ENCODE data around the gene OCRL. TPM values are rescaled to one million over a fixed set of nuclear protein-coding genes. Genes with fewer than 3 reads are reported as not detected.

The OCRL gene
- total RNA-seq, 1 experiment from 2014 or later = 24.2 TPM

GRCh38 chrX:129522184-129523078 lies 17.6 kb upstream of the OCRL start:
- H3K36me3 ChIP-seq (ENCODE audit: control insufficient read depth, insufficient read depth, low read length) = no peaks in the 10 kb centered on the region
- Mint-ChIP-seq H3K27me3 (ENCODE audit: insufficient read depth, unreplicated experiment) (no peaks in the 10 kb centered on the region), H3K4me3 (ENCODE audit: unreplicated experiment) (peak overlapping the region; percentile 88), H3K9me3 (ENCODE audit: unreplicated experiment) (no peaks in the 10 kb centered on the region), H3K27ac (ENCODE audit: unreplicated experiment) (peak overlapping the region; percentile 59), H3K4me1 (ENCODE audit: low read depth, unreplicated experiment) (no peaks in the 10 kb centered on the region), H3K36me3 (ENCODE audit: insufficient read depth, unreplicated experiment) (peaks cover 5% of the 10 kb centered on the region)
- no TSS peak for BruUV-seq (replicated peaks)
- peak; percentile 59 to 69 for DNase-seq
- POLR2A ChIA-PET = interaction anchor here (0.6 kb wide), 1 partner anchor 324 kb away, joined by 3 read pairs; no protein-coding TSS in a partner anchor
- intact Hi-C loops (cut with micrococcal nuclease; ENCODE audit: unreplicated experiment) = no loop called here
- no peaks in the 10 kb centered on the region for H3K4me1 ChIP-seq
- peak in 1 of 2 experiments; percentile 31 for TF ChIP-seq CTCF (IDR thresholded peaks at IDR 0.05; ENCODE audit: insufficient read depth in 1 of 2, low read depth in 1 of 2, low read length in 1 of 2, severe bottlenecking in 1 of 2, unreplicated experiment in 1 of 2)
- CTCF ChIA-PET = interaction anchor here (0.7 kb wide), 1 partner anchor 12 kb away, joined by 3 read pairs; no protein-coding TSS in a partner anchor
- H3K27me3 ChIP-seq (replicated peaks; ENCODE audit: control insufficient read depth, insufficient read depth, low read length) = no peaks in the 10 kb centered on the region
- peak overlapping the region; percentile 81 for H3K4me3 ChIP-seq (ENCODE audit: low read depth, low read length)
- no peaks in the 10 kb centered on the region for H3K9me3 ChIP-seq

DNA sequence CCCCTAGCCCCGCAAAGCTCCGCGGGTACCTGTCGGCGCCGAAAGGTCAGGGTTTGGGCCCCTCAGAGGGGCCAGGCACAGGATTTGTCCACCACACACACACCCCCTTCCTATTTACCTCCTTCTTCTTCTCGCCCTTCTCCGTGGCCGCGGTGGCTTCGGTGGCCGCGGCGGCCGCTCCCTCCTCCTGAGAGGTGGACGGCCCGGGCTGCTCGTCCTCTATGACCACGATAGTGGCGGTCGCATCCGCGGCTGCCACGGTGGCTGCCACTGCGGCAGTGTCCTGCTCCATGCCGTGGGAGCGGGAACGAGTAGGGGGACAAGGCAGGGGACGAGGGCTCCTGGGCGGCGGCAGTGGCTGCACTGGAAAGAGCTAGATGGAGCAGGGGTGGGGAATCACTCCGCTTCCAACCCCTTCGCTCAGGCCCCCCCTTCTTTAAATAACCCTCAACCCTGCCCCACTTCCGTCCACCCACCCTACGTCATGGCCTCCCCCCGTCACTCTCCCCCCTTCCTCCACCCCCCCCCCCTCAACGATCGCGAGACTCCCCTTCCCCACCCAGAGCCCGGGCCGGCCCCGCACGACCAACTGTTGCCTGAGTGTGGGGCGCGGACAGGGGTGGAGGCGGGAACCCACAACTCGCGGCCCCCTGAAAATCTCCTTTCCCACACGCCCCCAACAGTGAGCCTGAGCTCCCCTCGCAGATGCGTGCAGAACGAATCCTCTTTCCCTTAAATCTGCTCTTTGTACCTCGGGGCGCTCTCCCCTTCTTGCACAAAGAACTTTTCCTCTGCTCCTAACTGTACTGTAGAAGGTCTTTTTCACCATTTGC lies 16.8 kb upstream of the OCRL start, which contains the start of gene SMARCA1:
Gene SMARCA1, minus strand, starts transcription at position 412 of the 833 bp plus-strand sequence. Its CDS starts 120 bp downstream, at position 292.
- H3K27me3 Mint-ChIP-seq (ENCODE audit: insufficient read depth, unreplicated experiment) = no peaks in the 10 kb centered on the region
- BruUV-seq (replicated peaks) = no TSS peak
- TF ChIP-seq CTCF (IDR thresholded peaks at IDR 0.05; ENCODE audit: insufficient read depth in 1 of 2, low read depth in 1 of 2, low read length in 1 of 2, severe bottlenecking in 1 of 2, unreplicated experiment in 1 of 2) = no peak
- H3K36me3 Mint-ChIP-seq (ENCODE audit: insufficient read depth, unreplicated experiment) = peaks cover 5% of the 10 kb centered on the region
- no peaks in the 10 kb centered on the region for H3K4me1 ChIP-seq
- no peaks in the 10 kb centered on the region for H3K9me3 ChIP-seq
- peak within 1 kb of the TSS; percentile 88 for H3K4me3 Mint-ChIP-seq (ENCODE audit: unreplicated experiment)
- peak within 1 kb of the TSS; percentile 81 for H3K4me3 ChIP-seq (ENCODE audit: low read depth, low read length)
- ChIA-PET POLR2A (no interaction called here), CTCF (no interaction called here)
- no peaks in the 10 kb centered on the region for H3K4me1 Mint-ChIP-seq (ENCODE audit: low read depth, unreplicated experiment)
- no peaks in the 10 kb centered on the region for H3K9me3 Mint-ChIP-seq (ENCODE audit: unreplicated experiment)
- peak within 1 kb of the TSS; percentile 59 for H3K27ac Mint-ChIP-seq (ENCODE audit: unreplicated experiment)
- peak; percentile 39 to 53 for DNase-seq
- H3K27me3 ChIP-seq (replicated peaks; ENCODE audit: control insufficient read depth, insufficient read depth, low read length) = no peaks in the 10 kb centered on the region
- no peaks in the 10 kb centered on the region for H3K36me3 ChIP-seq (ENCODE audit: control insufficient read depth, insufficient read depth, low read length)
- intact Hi-C loops (cut with micrococcal nuclease; ENCODE audit: unreplicated experiment) = no loop called here

DNA sequence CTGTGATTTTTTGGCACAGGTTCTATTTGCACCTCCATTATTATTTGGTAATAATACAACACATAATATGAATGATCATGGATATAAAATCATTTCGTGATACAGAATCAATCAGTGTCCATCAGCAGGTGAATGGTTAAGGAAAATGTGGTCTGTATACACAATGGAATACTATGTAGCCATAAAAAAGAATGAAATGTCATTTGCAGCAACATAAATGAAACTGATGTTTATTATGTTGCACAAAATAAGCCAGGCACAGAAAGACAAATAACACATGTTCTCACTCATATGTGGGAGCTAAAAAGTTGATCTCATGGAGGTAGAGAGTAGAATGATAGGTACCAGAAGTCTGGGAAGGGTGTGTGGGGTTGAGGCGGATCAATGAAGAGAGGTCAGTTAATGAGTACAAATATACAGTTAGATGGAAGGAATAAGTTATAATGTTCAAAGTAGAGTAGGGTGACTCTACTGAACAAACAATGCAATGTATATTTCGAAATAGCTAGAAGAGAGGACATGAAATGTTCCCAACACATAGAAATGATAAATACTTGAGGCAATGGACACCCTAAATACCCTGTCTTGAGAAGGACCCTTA lies 15.7 kb upstream of the OCRL start:
- H3K36me3 Mint-ChIP-seq (ENCODE audit: insufficient read depth, unreplicated experiment) = peaks cover 5% of the 10 kb centered on the region
- no peak for TF ChIP-seq CTCF (IDR thresholded peaks at IDR 0.05; ENCODE audit: insufficient read depth in 1 of 2, low read depth in 1 of 2, low read length in 1 of 2, severe bottlenecking in 1 of 2, unreplicated experiment in 1 of 2)
- no peaks in the 10 kb centered on the region for H3K27me3 Mint-ChIP-seq (ENCODE audit: insufficient read depth, unreplicated experiment)
- CTCF ChIA-PET = no interaction called here
- peak overlapping the region; percentile 88 for H3K4me3 Mint-ChIP-seq (ENCODE audit: unreplicated experiment)
- H3K27me3 ChIP-seq (replicated peaks; ENCODE audit: control insufficient read depth, insufficient read depth, low read length) = no peaks in the 10 kb centered on the region
- intact Hi-C loops (cut with micrococcal nuclease; ENCODE audit: unreplicated experiment) = no loop called here
- POLR2A ChIA-PET = interaction anchor here (0.6 kb wide), 1 partner anchor 62 kb away, joined by 4 read pairs; no protein-coding TSS in a partner anchor
- no peaks in the 10 kb centered on the region for H3K4me1 Mint-ChIP-seq (ENCODE audit: low read depth, unreplicated experiment)
- H3K36me3 ChIP-seq (ENCODE audit: control insufficient read depth, insufficient read depth, low read length) = no peaks in the 10 kb centered on the region
- no peak for DNase-seq
- no peaks in the 10 kb centered on the region for H3K9me3 Mint-ChIP-seq (ENCODE audit: unreplicated experiment)
- no peak overlapping the region for H3K27ac Mint-ChIP-seq (ENCODE audit: unreplicated experiment)
- H3K4me3 ChIP-seq (ENCODE audit: low read depth, low read length) = no peak overlapping the region
- BruUV-seq (replicated peaks) = no TSS peak
- no peaks in the 10 kb centered on the region for H3K4me1 ChIP-seq
- no peaks in the 10 kb centered on the region for H3K9me3 ChIP-seq
